A673 (cell line): Measurements from ENCODE around the gene ELOVL3. TPM values are rescaled to one million over a fixed set of nuclear protein-coding genes. Genes with fewer than 3 reads are reported as not detected.

Experiments
- BruUV-seq: library from RNA; stranded (reverse); fragments of 400-500 nt; replicated peaks from 2 replicates; lab custom pipeline; 2021; lab: Mats Ljungman, UMichigan
- CTCF ChIA-PET: fragments of 300-600 bp; sonication (Branson Sonifier 250); formaldehyde crosslinking; loops from one replicate; lab custom pipeline; 2022; ENCODE audit warnings: antibody characterized with exemption; lab: Charles Lee
- POLR2A ChIA-PET: fragments of 300-600 bp; sonication (Branson Sonifier 250); formaldehyde crosslinking; loops from one replicate; lab custom pipeline; 2022; ENCODE audit warnings: antibody characterized with exemption; ENCODE audit not compliant: low non-redundant PET; lab: Charles Lee
- DNase-seq: peaks from one replicate; pipeline ENCODE4 v3.0.0-alpha.2; 2015; ENCODE audit warnings: low spot score
- H3K27ac ChIP-seq: fragments of 200-600 bp; sonication (generic); 2 replicates; pipeline ENCODE4 v1.5.1; 2016; ENCODE audit warnings: mixed run types, low read depth, mild to moderate bottlenecking, mixed read lengths, antibody characterized with exemption, low read length; ENCODE audit not compliant: poor library complexity, severe bottlenecking
- H3K27me3 ChIP-seq: fragments of 200-600 bp; sonication (generic); replicated peaks from 2 replicates; pipeline ENCODE4 v1.6.1; 2017; ENCODE audit warnings: mixed run types, low read depth, mild to moderate bottlenecking, mixed read lengths, antibody characterized with exemption, low read length; ENCODE audit not compliant: insufficient read depth, poor library complexity
- H3K36me3 ChIP-seq: fragments of 200-600 bp; sonication (generic); 2 replicates; pipeline ENCODE4 v1.6.1; 2016; ENCODE audit warnings: mixed run types, mild to moderate bottlenecking, mixed read lengths, antibody characterized with exemption, low read length; ENCODE audit not compliant: insufficient read depth, poor library complexity, severe bottlenecking
- H3K4me1 ChIP-seq: fragments of 200-600 bp; sonication (generic); 2 replicates; pipeline ENCODE4 v1.6.1; 2017; ENCODE audit warnings: mixed run types, mild to moderate bottlenecking, mixed read lengths, antibody characterized with exemption, low read length; ENCODE audit not compliant: insufficient read depth, poor library complexity, severe bottlenecking
- H3K4me3 ChIP-seq: fragments of 200-600 bp; sonication (generic); 2 replicates; pipeline ENCODE4 v1.5.1; 2016; ENCODE audit warnings: low read depth, mixed run types, mild to moderate bottlenecking, mixed read lengths, low read length; ENCODE audit not compliant: poor library complexity, severe bottlenecking
- H3K9me3 ChIP-seq: fragments of 200-600 bp; sonication (generic); 2 replicates; pipeline ENCODE4 v1.6.1; 2016; ENCODE audit warnings: mixed run types, low read depth, mild to moderate bottlenecking, mixed read lengths, antibody characterized with exemption, low read length; ENCODE audit not compliant: poor library complexity, severe bottlenecking
- CTCF ChIP-seq: fragments of 300-800, 200-600 bp; sonication (generic); conservative IDR thresholded peaks from 2 replicates; pipeline ENCODE4 v1.5.1; 2017; ENCODE audit warnings: low read depth, mild to moderate bottlenecking, antibody characterized with exemption, low read length, moderate library complexity, mixed read lengths
- EZH2 ChIP-seq: fragments of 200-600 bp; sonication (generic); IDR thresholded peaks from 2 replicates; pipeline ENCODE4 v1.6.1; 2017; ENCODE audit warnings: borderline replicate concordance, low read depth, mild to moderate bottlenecking, mixed read lengths, antibody characterized with exemption, low read length; ENCODE audit not compliant: poor library complexity, severe bottlenecking
- intact Hi-C: fragments of 100-400 bp; cut with micrococcal nuclease; formaldehyde crosslinking; loops from one replicate; pipeline ENCODE4 v1.10.0; 2022; ENCODE audit not compliant: unreplicated experiment
- total RNA-seq: library from RNA; stranded (reverse); gene quantifications from 2 replicates; pipeline ENCODE4 v1.2.3, GENCODE V29; 2021

ELOVL3 gene
- total RNA-seq, 1 experiment from 2014 or later, result not detected

GRCh38 chr10:102233997-102234396 lies 7.9 kb downstream of the ELOVL3 start:
- Histone ChIP-seq H3K4me1 (peaks cover 11% of the 10 kb centered on the region), H3K27ac (no peak overlapping the region), H3K9me3 (no peaks in the 10 kb centered on the region), H3K27me3 (peaks cover 3% of the 10 kb centered on the region), H3K36me3 (no peaks in the 10 kb centered on the region), H3K4me3 (no peak overlapping the region)
- no TSS peak for BruUV-seq
- intact Hi-C loops, result loop anchor here (5.0 kb wide), 2 partner anchors 163 to 348 kb away; partner anchors contain the start of gene NFKB2
- TF ChIP-seq EZH2, result no peak
- no peak for TF ChIP-seq CTCF
- POLR2A ChIA-PET, result no interaction called here
- CTCF ChIA-PET, result no interaction called here
- DNase-seq, result no peak

GRCh38 chr10:102234888-102235597 lies 8.9 kb downstream of the ELOVL3 start:
- Histone ChIP-seq H3K36me3 (no peaks in the 10 kb centered on the region), H3K27me3 (peaks cover 3% of the 10 kb centered on the region), H3K4me3 (no peak overlapping the region), H3K4me1 (peaks cover 8% of the 10 kb centered on the region), H3K27ac (no peak overlapping the region), H3K9me3 (no peaks in the 10 kb centered on the region)
- ChIA-PET CTCF (interaction anchor here (0.6 kb wide), 1 partner anchor 106 kb away, joined by 3 read pairs; no protein-coding TSS in a partner anchor), POLR2A (no interaction called here)
- no peak for DNase-seq
- intact Hi-C loops, result loop anchor here (5.0 kb wide), 2 partner anchors 162 to 347 kb away; partner anchors contain the start of gene NFKB2
- TF ChIP-seq EZH2 (no peak), CTCF (no peak)
- BruUV-seq, result no TSS peak

GRCh38 chr10:102235598-102235920 lies 9.5 kb downstream of the ELOVL3 start:
- no peak overlapping the region for H3K27ac ChIP-seq
- no peak for DNase-seq
- peaks cover 3% of the 10 kb centered on the region for H3K27me3 ChIP-seq
- ChIA-PET POLR2A (no interaction called here), CTCF (no interaction called here)
- H3K4me1 ChIP-seq, result peaks cover 5% of the 10 kb centered on the region
- intact Hi-C loops, result no loop called here
- no peaks in the 10 kb centered on the region for H3K36me3 ChIP-seq
- TF ChIP-seq EZH2, result no peak
- TF ChIP-seq CTCF, result no peak
- no TSS peak for BruUV-seq
- no peaks in the 10 kb centered on the region for H3K9me3 ChIP-seq
- no peak overlapping the region for H3K4me3 ChIP-seq
